GM12891 (cell line): Measurements from ENCODE around the gene ALDH1A3.

ENCODE experiments used
- DNase-seq: peaks from one replicate; pipeline ENCODE4 v3.0.0; 2011; ENCODE audit warnings: low spot score; ENCODE audit not compliant: insufficient read length
- FAIRE-seq: peaks from 2 replicates; lab custom pipeline; 2011; peaks lifted over from hg19 to GRCh38; lab: Jason Lieb, UNC
- PAX5 ChIP-seq: IDR thresholded peaks from 2 replicates; pipeline ENCODE4 v1.6.1; 2011; ENCODE audit warnings: low read length, moderate library complexity, mild to moderate bottlenecking; ENCODE audit not compliant: insufficient read depth, severe bottlenecking
- POLR2A ChIP-seq: IDR thresholded peaks from 2 replicates; pipeline ENCODE4 v1.6.1; 2011; ENCODE audit warnings: low read depth, low read length, control low read depth
- POLR2AphosphoS5 ChIP-seq: IDR thresholded peaks from 2 replicates; pipeline ENCODE4 v1.6.1; 2011; ENCODE audit warnings: low read depth, low read length, control low read depth
- POU2F2 ChIP-seq: IDR thresholded peaks from 2 replicates; pipeline ENCODE4 v1.6.1; 2011; ENCODE audit warnings: low read depth, mild to moderate bottlenecking, control low read depth, low read length, moderate library complexity
- SPI1 ChIP-seq: IDR thresholded peaks from 2 replicates; pipeline ENCODE4 v1.6.1; 2011; ENCODE audit warnings: low read depth, low read length, control low read depth
- TAF1 ChIP-seq: IDR thresholded peaks from 2 replicates; pipeline ENCODE4 v1.6.1; 2011; ENCODE audit warnings: low read depth, low read length, control low read depth

ALDH1A3 gene

DNA sequence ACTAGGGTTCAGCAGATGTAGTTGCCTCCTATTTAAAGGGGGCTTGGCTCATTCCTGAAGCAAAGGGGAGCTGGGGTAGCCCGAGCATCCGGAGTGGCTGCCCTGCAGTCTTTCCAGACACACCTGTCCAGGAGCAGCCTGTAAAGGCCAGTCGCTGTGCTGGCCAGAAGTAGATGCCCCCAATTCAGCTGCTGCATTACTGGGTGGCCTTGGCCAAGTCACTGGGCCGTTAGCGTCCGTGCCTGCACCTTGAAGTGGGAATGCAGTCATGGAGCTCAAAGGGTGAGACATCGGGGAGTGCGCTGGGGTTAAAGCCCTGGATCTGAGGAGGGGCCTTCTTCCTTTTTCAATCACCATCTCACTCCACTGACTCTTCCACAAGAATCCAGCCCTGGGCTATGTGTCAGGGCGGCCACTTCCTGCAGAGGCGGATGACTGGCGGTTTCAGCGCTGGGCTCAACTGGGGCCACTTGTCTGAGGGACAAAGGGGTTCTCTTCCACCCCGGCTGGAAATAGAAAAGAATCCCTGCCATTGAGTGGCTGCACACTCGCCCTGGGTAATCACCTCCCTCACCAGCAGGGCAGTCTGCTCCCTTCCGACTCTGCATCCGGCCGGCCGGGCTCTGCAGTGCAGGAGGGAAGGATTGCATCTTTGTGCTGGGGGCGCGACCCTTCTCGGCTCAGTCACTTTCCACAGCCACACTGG lies 11.8 kb downstream of the ALDH1A3 start:
- FAIRE-seq (no peak), DNase-seq (no peak)
- no peak for TF ChIP-seq PAX5
- no peak for TF ChIP-seq POLR2A
- TF ChIP-seq SPI1, result no peak
- no peak for TF ChIP-seq TAF1
- no peak for TF ChIP-seq POLR2AphosphoS5
- no peak for TF ChIP-seq POU2F2

DNA sequence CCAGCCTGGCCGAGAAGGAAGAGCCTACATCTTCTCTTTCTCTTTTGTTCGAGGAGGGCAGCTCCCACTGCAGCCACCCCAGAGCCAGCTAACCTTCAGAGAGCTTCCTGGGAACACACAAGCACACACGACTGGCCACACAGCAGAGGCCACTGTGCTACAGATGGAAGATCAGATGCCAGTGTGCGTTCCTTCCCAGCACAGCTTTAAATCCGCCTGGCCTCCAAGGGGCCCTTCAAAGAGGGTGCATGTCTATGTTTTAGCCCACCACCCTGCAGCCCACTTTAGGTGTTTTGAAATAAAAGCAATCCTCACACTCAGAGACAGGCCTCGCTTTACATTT lies 12.4 kb downstream of the ALDH1A3 start:
- TF ChIP-seq TAF1 (no peak), POLR2A (no peak), POU2F2 (no peak), PAX5 (no peak), POLR2AphosphoS5 (no peak), SPI1 (no peak)
- DNase-seq, result no peak
- FAIRE-seq, result no peak

DNA sequence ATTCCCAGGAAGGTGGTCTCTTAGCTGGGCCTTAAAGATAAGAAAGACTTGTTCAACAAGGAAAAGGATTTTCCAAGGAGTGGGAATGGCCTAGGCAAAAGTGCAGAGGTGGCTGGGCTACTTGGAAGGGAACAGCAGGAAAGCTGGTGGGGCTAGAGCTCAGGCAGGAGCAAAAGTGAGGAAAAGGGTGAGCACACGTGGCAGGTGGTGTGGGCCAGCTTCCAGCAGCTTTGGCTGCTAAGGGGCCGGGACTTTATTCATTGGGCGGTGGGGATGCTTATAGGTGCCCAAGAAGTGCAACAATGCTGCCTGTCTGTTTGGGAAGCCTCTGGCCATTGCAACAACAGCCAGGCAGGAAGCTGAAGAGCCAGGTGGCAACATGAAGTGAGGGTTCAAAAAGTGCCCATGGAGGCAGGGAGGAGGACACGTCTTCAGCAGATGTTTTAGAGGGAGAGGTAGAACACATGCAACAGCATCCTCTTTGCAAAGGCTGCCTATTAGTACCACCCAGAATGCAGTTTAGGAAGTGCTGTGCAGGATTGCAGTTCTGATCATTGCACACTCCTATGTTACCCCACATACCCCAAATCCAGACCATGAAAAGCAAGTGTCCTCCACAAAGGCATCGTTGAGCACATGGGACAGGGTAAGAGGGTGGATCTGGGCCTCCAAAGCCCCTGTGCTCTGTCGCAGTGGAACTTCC lies 13.8 kb downstream of the ALDH1A3 start:
- FAIRE-seq (no peak), DNase-seq (no peak)
- no peak for TF ChIP-seq SPI1
- TF ChIP-seq POLR2AphosphoS5, result no peak
- TF ChIP-seq TAF1, result no peak
- TF ChIP-seq PAX5, result no peak
- no peak for TF ChIP-seq POU2F2
- TF ChIP-seq POLR2A, result no peak

DNA sequence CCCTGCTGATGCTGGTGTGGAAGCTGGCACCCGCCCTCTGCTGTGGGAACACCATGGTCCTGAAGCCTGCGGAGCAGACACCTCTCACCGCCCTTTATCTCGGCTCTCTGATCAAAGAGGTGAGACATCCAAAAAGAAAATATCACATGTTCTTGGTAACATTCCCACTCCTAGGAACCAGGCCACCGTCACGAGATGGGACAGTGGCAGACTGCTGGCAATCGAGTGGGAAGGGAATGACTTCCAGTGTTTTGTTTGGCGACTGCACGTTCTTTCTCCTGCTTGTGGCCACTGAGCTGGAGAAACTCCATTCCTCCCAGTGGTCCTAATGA lies 14.3 kb downstream of the ALDH1A3 start:
- FAIRE-seq, result no peak

DNA sequence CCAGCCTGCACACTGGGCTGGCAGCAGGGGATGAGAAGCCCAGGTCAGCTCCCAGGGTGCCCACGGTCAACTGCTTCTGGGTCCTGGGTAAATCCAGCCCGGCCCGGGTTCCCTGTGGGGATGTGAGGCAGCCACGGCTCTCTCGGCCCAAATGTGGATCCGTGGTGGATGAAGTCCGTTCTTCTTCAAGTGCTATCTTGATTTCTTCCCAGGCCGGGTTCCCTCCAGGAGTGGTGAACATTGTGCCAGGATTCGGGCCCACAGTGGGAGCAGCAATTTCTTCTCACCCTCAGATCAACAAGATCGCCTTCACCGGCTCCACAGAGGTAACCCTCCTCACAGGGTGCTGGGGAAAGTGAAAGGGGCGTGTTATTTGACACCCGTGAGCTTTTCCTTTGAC lies 16.1 kb downstream of the ALDH1A3 start:
- no peak for TF ChIP-seq PAX5
- TF ChIP-seq POLR2A, result no peak
- no peak for TF ChIP-seq SPI1
- TF ChIP-seq POU2F2, result no peak
- no peak for TF ChIP-seq POLR2AphosphoS5
- no peak for TF ChIP-seq TAF1
- FAIRE-seq (no peak), DNase-seq (no peak)

More for the DNA sequence above, 14.3 kb downstream of the ALDH1A3 start:
- TF ChIP-seq PAX5, result no peak
- TF ChIP-seq TAF1, result no peak
- no peak for TF ChIP-seq POU2F2
- no peak for TF ChIP-seq POLR2AphosphoS5
- no peak for TF ChIP-seq POLR2A
- no peak for TF ChIP-seq SPI1
- no peak for DNase-seq

DNA sequence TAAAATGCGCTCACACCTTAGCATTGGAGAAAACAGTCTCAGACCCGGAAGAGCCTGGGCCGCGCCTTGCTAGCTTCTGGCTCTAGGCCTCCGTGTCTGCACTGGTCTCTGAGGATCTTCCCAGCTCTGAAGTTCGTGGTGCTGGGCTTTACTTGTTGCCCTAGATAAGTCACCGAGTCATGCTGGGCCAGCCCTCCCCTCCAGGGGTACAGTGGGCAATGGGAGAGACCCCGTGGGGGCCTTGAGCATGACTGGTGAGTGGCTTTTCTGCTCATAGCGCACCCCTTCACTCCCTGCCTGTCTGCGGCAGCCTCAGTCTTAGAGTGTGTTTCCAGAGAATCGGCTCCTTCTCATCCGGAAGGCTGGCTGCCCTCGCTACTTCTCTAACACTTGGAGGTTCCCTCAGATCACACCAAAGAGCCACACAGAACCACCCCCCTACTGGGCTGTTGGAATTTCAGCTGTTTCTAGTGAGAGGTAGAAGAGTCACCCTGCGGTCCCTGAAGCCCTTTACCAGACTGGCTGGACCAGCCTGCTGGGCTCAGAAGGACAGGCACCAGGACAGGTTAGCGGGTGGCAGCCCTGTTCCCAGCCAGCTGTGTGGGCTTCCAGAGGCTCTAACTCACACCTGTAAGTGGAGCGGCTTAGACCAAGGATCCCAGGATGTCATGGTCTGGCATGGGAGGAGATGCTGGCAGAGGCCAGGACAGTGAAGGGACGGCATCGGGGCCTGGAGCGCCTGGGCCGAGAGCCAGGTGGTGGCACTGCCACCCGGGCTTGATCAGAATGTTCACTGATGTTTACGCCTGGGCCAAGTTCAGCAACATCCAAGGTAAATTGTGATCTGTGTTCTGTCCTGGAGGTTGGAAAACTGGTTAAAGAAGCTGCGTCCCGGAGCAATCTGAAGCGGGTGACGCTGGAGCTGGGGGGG lies 17.9 kb downstream of the ALDH1A3 start:
- no peak for DNase-seq
- TF ChIP-seq POU2F2 (no peak), PAX5 (no peak), POLR2AphosphoS5 (no peak), TAF1 (no peak), SPI1 (no peak), POLR2A (no peak)
- FAIRE-seq, result no peak

DNA sequence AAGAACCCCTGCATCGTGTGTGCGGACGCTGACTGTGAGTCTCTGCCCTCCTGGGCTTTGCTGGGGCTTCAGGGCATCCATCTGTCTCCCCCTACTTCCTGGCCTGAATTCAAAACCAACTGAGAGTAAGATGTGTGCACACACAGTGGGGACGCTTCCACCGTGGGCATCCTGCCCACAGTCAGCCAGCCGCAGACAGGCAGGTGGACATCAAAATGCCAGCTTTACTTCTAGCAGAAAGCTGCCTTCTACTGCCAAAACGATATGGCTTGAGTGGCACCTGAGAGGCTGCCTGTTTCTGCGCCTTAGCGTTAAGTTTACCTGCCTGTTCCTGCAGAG lies 18.5 kb downstream of the ALDH1A3 start:
- DNase-seq, result no peak
- TF ChIP-seq SPI1 (no peak), TAF1 (no peak)
- FAIRE-seq, result no peak

DNA sequence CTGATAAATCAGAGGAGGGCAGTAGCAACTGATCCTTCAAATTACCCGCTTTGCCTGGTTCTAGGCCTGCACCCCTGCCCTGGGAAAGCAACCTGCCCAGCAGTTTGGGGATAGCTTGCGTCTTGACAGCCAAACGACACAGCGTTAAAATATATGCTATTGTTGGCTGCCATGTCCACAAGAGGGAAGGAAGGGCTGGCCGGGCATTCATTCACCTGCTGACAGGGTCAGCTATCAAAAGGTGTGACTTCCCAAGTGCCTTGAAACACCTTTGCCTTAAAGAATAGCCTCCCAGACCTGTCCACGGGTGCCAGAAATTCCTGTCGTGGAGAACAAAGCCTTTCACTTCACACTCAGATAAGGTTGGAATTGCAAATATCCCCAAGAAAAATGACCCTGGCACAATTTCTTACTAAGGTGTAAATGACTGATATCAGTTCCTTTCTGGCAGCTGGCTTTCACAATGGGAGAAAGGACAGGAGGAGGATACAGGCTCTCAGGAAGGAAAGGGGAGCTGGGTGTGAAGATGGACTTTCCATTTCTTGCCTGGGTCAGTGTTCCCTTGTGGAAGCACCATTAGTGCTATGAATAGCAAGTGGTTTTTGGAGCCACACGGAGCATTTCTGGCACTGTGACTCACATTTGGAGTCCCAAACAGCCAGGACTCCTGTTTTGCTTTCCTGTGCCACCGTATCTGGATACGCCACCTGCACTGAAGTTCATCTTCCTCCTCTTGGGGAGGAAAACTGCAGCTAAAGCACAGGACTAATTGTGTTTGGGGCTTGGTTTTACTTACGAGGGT lies 19.2 kb downstream of the ALDH1A3 start:
- TF ChIP-seq SPI1 (no peak), TAF1 (no peak), POU2F2 (no peak), POLR2AphosphoS5 (no peak), PAX5 (no peak), POLR2A (no peak)

DNA sequence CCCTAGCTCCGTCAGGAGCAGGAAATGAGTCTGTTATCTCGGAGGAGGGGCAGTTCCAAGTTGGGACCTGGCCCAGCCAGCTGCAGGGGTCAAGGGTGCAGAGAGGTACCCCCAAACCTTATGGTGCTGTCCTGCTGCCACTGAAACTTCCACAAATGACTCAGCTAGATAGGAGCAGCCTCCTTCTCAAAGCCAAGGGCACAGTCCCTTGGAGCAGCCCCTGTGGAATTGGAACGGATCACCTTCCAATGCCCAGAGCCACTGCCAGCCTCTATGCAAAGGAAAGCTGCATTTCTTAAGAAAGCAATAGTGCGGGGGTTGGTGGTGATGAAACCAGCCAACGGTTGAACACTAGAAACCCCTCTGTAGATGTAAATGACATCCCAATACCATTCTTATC lies 20.0 kb downstream of the ALDH1A3 start:
- TF ChIP-seq POLR2AphosphoS5, result no peak
- DNase-seq (no peak), FAIRE-seq (no peak)

More for the DNA sequence above, 19.2 kb downstream of the ALDH1A3 start:
- DNase-seq (no peak), FAIRE-seq (no peak)
